Esophagus muscularis mucosa (tissue), 4 donors: ENCODE measurements around the gene PRICKLE1.

Source experiments
- EP300 ChIP-seq: sonication (generic); formaldehyde crosslinking; IDR thresholded peaks from one replicate; pipeline ENCODE4 v1.6.1; 2017; ENCODE audit warnings: antibody characterized with exemption
- POLR2A ChIP-seq: fragments of 450-650 bp; IDR thresholded peaks from one replicate; pipeline ENCODE4 v1.6.1; 2017; ENCODE audit warnings: antibody characterized with exemption, moderate library complexity, mild to moderate bottlenecking, low read depth
- TF ChIP-seq, protein P1 (sequence below), 3 experiments: fragments of 200-600 bp in 2 of 3; fragments of 450-650 bp in 1 of 3; sonication (generic) in 2 of 3; IDR thresholded peaks; one replicate each; pipeline ENCODE4 v1.5.1; 2017 to 2019; ENCODE audit warnings: antibody characterized with exemption in 3 of 3, mild to moderate bottlenecking in 2 of 3, moderate library complexity in 1 of 3

DNA sequence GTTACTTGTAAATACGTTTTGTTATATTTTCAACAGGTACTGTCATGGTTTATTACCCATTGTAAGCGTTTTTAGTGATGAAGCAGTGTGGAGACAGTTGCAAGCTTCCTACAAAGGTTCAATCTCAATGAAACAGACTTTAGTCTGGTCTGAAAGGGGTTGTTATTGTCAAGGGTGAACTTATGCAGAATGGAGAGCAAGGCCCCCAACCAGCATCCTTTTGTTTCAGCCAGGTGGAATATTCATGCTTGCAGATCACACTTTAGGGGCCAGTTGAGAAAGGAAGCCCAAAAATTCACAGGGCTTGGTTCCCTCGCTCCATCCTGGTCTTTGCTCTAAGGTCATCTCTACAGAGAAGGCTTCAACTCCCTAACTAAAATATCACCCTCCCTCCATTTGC lies 103.7 kb downstream of the PRICKLE1 start:
- TF ChIP-seq, protein P1, sequence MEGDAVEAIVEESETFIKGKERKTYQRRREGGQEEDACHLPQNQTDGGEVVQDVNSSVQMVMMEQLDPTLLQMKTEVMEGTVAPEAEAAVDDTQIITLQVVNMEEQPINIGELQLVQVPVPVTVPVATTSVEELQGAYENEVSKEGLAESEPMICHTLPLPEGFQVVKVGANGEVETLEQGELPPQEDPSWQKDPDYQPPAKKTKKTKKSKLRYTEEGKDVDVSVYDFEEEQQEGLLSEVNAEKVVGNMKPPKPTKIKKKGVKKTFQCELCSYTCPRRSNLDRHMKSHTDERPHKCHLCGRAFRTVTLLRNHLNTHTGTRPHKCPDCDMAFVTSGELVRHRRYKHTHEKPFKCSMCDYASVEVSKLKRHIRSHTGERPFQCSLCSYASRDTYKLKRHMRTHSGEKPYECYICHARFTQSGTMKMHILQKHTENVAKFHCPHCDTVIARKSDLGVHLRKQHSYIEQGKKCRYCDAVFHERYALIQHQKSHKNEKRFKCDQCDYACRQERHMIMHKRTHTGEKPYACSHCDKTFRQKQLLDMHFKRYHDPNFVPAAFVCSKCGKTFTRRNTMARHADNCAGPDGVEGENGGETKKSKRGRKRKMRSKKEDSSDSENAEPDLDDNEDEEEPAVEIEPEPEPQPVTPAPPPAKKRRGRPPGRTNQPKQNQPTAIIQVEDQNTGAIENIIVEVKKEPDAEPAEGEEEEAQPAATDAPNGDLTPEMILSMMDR (IDR thresholded peaks at IDR 0.05), result no peak
- TF ChIP-seq POLR2A, result no peak
- TF ChIP-seq EP300, result no peak
